Fibroblast of lung (primary cell): ENCODE data around the gene SCIN. TPM values are rescaled to one million over a fixed set of nuclear protein-coding genes. Genes with fewer than 3 reads are reported as not detected.
A peak's percentile ranks its signal among the peaks of the same experiment; 100 is the strongest.

Experiments used
- DNase-seq, 2 donors: peaks; one replicate each; pipeline versions ENCODE4 v3.0.0 to v3.0.0-alpha.2; 2010; ENCODE audit warnings: low read depth in 2 of 2
- H2AFZ ChIP-seq: 2 replicates; pipeline ENCODE4 v1.5.1; 2012; ENCODE audit warnings: low read length, control low read depth, inconsistent platforms
- H3K27ac ChIP-seq: 2 replicates; pipeline ENCODE4 v1.5.1; 2011; ENCODE audit warnings: low read length, control low read depth; ENCODE audit not compliant: insufficient read depth
- H3K27me3 ChIP-seq: 2 replicates; pipeline ENCODE4 v1.5.1; 2011; ENCODE audit warnings: mild to moderate bottlenecking, low read length; ENCODE audit not compliant: control insufficient read depth, insufficient read depth
- H3K36me3 ChIP-seq: 2 replicates; pipeline ENCODE4 v1.5.1; 2011; ENCODE audit warnings: low read length; ENCODE audit not compliant: control insufficient read depth, insufficient read depth
- H3K4me1 ChIP-seq: 2 replicates; pipeline ENCODE4 v1.5.1; 2011; ENCODE audit warnings: low read length; ENCODE audit not compliant: control insufficient read depth, insufficient read depth; ENCODE audit errors: extremely low read depth
- H3K4me2 ChIP-seq: 2 replicates; pipeline ENCODE4 v1.5.1; 2011; ENCODE audit warnings: low read length, control low read depth; ENCODE audit not compliant: insufficient read depth; ENCODE audit errors: extremely low read depth
- H3K4me3 ChIP-seq, 4 experiments: fragments of 200-600 bp in 1 of 4; sonication (generic) in 1 of 4; replicated peaks in 1 of 4; 2 replicates each; pipeline ENCODE4 v1.5.1; 2011 to 2016; ENCODE audit warnings: low read length in 4 of 4, low read depth in 3 of 4, mild to moderate bottlenecking in 3 of 4, control low read depth in 2 of 4, inconsistent platforms in 1 of 4, mixed read lengths in 1 of 4; ENCODE audit not compliant: insufficient read depth in 1 of 4; ENCODE audit errors: control extremely low read depth in 1 of 4
- H3K79me2 ChIP-seq: 2 replicates; pipeline ENCODE4 v1.5.1; 2012; ENCODE audit warnings: mild to moderate bottlenecking, low read length, inconsistent platforms; ENCODE audit not compliant: control insufficient read depth, insufficient read depth
- H3K9ac ChIP-seq: 2 replicates; pipeline ENCODE4 v1.5.1; 2011; ENCODE audit warnings: mild to moderate bottlenecking, low read length, control low read depth; ENCODE audit not compliant: insufficient read depth
- H3K9me3 ChIP-seq: 2 replicates; pipeline ENCODE4 v1.5.1; 2012; ENCODE audit warnings: low read depth, low read length; ENCODE audit not compliant: control insufficient read depth, insufficient read depth
- H4K20me1 ChIP-seq: 2 replicates; pipeline ENCODE4 v1.5.1; 2011; ENCODE audit warnings: low read length; ENCODE audit not compliant: control insufficient read depth, insufficient read depth; ENCODE audit errors: extremely low read depth
- EZH2 ChIP-seq: IDR thresholded peaks from 2 replicates; pipeline ENCODE4 v1.5.1; 2012; ENCODE audit warnings: low read length, control low read depth, mild to moderate bottlenecking; ENCODE audit errors: missing control alignments
- polyA plus RNA-seq, 2 donors: library from polyadenylated mRNA; depleted of rRNA in 1 of 2; stranded (reverse) in 1 of 2; unstranded in 1 of 2; fragments of >200 nt; gene quantifications; 2 replicates each; pipeline ENCODE4 v1.2.1, GENCODE V29; 2011 to 2012; ENCODE audit warnings: missing spikeins in 1 of 2
- total RNA-seq: library from RNA; depleted of rRNA; stranded (reverse); fragments of >200 nt; gene quantifications from 2 replicates; pipeline ENCODE4 v1.2.1, GENCODE V29; 2014
- TF ChIP-seq, protein P1 (sequence below), 2 donors: IDR thresholded peaks in 1 of 2; conservative IDR thresholded peaks in 1 of 2; 1 replicate in 1 of 2; 2 replicates in 1 of 2; pipeline ENCODE4 v1.5.1; 2011 to 2012; ENCODE audit warnings: low read length in 2 of 2, control low read depth in 1 of 2, inconsistent platforms in 1 of 2, low read depth in 1 of 2, mild to moderate bottlenecking in 1 of 2

SCIN gene
- total and polyA plus RNA-seq, 2 donors (not counting 1 experiment from before 2014, with no cell fraction given): 0.08 to 0.17 TPM

DNA sequence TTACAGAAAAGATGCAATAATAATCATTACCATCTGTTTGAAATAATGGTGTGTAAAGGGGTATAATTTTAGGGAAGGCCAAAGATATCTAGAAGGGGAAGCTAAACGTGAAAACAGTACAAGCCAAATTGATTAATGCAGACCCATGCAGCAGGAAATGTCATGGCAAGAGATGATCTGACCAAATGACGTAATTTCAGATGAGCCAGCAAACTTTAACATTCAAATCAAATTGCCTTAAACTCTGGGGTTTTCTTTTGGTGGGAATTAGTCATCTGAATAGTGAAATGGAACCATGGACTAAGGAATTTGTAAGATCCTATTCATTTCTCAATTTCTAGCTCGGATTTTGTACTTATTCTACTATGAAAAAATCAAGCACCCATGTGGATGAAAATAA, 21.4 kb upstream of the SCIN start:
- H4K20me1 ChIP-seq: no peaks in the 10 kb centered on the region
- no peak overlapping the region for H2AFZ ChIP-seq
- no peak overlapping the region for H3K27ac ChIP-seq
- H3K9ac ChIP-seq: no peak overlapping the region
- H3K4me1 ChIP-seq: no peaks in the 10 kb centered on the region
- DNase-seq: peak in 1 of 2 donors; percentile 85
- H3K79me2 ChIP-seq: no peaks in the 10 kb centered on the region
- no peak overlapping the region for H3K4me3 ChIP-seq
- no peak for TF ChIP-seq EZH2
- TF ChIP-seq, protein P1, sequence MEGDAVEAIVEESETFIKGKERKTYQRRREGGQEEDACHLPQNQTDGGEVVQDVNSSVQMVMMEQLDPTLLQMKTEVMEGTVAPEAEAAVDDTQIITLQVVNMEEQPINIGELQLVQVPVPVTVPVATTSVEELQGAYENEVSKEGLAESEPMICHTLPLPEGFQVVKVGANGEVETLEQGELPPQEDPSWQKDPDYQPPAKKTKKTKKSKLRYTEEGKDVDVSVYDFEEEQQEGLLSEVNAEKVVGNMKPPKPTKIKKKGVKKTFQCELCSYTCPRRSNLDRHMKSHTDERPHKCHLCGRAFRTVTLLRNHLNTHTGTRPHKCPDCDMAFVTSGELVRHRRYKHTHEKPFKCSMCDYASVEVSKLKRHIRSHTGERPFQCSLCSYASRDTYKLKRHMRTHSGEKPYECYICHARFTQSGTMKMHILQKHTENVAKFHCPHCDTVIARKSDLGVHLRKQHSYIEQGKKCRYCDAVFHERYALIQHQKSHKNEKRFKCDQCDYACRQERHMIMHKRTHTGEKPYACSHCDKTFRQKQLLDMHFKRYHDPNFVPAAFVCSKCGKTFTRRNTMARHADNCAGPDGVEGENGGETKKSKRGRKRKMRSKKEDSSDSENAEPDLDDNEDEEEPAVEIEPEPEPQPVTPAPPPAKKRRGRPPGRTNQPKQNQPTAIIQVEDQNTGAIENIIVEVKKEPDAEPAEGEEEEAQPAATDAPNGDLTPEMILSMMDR (conservative IDR thresholded peaks at IDR 0.05 in 1 of 2, IDR thresholded peaks at IDR 0.05 in 1 of 2; ENCODE audit: low read depth in 1 of 2, low read length in 2 of 2): no peak
- H3K9me3 ChIP-seq: no peaks in the 10 kb centered on the region
- no peaks in the 10 kb centered on the region for H3K36me3 ChIP-seq
- H3K4me2 ChIP-seq: no peak overlapping the region
- no peaks in the 10 kb centered on the region for H3K27me3 ChIP-seq

DNA sequence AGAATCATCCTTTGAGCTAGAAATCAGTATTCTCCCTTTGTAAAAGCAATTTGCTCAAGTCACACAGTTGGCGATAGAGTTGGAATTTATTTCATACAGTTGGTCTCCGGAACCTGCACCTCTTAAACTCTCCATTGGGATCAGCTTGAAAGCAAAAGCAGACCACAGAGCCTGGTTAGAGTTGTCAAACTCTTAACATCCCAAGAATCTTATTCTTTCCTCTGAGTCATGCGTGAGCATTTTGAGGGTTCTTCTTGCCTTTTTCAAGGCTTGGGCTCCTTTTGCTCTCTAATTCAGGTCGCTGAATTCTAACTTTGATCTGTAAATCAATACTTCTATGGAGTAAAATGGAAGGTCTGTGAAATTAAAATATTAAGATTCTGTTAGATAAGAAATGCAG, 19.6 kb upstream of the SCIN start:
- no peaks in the 10 kb centered on the region for H3K36me3 ChIP-seq
- H3K4me2 ChIP-seq: no peak overlapping the region
- peak in 1 of 2 donors; percentile 88 for DNase-seq
- H2AFZ ChIP-seq: no peak overlapping the region
- H3K79me2 ChIP-seq: no peaks in the 10 kb centered on the region
- H3K9ac ChIP-seq: no peak overlapping the region
- TF ChIP-seq, protein P1 (conservative IDR thresholded peaks at IDR 0.05 in 1 of 2, IDR thresholded peaks at IDR 0.05 in 1 of 2; ENCODE audit: low read depth in 1 of 2, low read length in 2 of 2): no peak
- no peak for TF ChIP-seq EZH2
- no peak overlapping the region for H3K27ac ChIP-seq
- H3K9me3 ChIP-seq: no peaks in the 10 kb centered on the region
- H3K4me1 ChIP-seq: no peaks in the 10 kb centered on the region
- H3K27me3 ChIP-seq: no peaks in the 10 kb centered on the region
- no peak overlapping the region for H3K4me3 ChIP-seq
- H4K20me1 ChIP-seq: no peaks in the 10 kb centered on the region

DNA sequence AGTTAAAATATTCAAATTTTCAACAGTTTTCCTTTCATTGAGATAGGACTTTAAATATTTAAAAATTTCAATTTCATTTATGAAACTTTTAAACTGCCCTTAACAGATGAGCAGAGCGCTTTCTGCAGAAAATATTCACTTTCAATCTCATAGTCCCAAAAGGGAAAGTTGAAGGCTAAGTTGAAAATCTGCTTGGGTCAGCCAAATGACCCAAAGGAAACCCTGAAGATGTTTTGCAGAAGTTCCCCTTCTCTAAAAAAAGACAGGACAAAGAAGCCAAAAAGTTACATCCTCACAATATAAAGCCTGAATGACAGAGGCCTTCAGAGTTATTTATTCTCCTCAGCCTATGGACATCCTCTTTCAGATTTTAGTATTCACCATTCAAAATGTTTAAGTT, 17.6 kb upstream of the SCIN start:
- no peak for DNase-seq
- Histone ChIP-seq H4K20me1 (no peaks in the 10 kb centered on the region), H3K27me3 (no peaks in the 10 kb centered on the region), H2AFZ (no peak overlapping the region), H3K4me2 (no peak overlapping the region), H3K9ac (no peak overlapping the region), H3K9me3 (no peaks in the 10 kb centered on the region), H3K27ac (no peak overlapping the region), H3K4me1 (no peaks in the 10 kb centered on the region), H3K4me3 (no peak overlapping the region), H3K36me3 (no peaks in the 10 kb centered on the region), H3K79me2 (no peaks in the 10 kb centered on the region)
- TF ChIP-seq EZH2: no peak
- TF ChIP-seq, protein P1 (conservative IDR thresholded peaks at IDR 0.05 in 1 of 2, IDR thresholded peaks at IDR 0.05 in 1 of 2; ENCODE audit: low read depth in 1 of 2, low read length in 2 of 2): no peak
